ENCODE data around the gene PDZD4.

The PDZD4 gene

DNA sequence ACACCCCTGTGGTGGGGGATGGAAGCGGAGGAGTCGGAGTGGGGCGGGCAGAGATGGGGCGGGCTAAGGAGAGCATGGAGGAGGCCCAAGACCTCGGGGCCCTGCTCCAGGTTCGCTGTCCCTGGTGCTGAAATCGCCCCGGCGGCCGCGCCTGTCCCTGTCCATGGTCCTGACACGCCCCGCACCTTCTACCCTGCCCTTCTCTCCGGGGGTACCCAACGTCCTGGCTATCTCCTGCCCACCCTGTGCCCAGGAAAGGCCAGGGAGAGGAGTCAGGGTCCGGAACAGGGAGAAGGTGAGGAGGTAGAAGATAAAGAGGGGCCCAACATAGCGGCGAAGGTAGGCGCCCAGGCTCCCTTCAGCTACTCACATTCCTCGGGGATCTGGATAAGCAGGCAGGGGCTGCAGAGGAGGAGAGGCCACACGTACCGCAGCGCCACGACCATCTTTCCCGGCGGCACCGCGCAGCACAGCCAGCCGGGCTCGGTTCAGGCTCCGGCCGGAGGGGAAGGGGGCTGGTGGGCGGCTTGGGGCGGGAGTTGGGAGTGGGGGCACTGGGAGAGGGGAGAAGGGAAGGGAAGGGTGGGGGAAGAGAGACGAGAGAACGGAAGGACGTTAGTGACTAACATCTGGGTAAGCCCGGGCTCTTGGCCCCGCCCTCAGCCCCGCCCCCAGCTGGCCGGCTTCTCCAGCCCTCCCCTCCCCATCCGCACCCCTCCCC is 45.2 kb upstream of the PDZD4 start:
- no peak overlapping the region for H3K27ac ChIP-seq
- TF ChIP-seq, protein P1, sequence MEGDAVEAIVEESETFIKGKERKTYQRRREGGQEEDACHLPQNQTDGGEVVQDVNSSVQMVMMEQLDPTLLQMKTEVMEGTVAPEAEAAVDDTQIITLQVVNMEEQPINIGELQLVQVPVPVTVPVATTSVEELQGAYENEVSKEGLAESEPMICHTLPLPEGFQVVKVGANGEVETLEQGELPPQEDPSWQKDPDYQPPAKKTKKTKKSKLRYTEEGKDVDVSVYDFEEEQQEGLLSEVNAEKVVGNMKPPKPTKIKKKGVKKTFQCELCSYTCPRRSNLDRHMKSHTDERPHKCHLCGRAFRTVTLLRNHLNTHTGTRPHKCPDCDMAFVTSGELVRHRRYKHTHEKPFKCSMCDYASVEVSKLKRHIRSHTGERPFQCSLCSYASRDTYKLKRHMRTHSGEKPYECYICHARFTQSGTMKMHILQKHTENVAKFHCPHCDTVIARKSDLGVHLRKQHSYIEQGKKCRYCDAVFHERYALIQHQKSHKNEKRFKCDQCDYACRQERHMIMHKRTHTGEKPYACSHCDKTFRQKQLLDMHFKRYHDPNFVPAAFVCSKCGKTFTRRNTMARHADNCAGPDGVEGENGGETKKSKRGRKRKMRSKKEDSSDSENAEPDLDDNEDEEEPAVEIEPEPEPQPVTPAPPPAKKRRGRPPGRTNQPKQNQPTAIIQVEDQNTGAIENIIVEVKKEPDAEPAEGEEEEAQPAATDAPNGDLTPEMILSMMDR (IDR thresholded peaks at IDR 0.05): no peak
- no peak overlapping the region for H3K4me3 ChIP-seq
- no peak for DNase-seq (ENCODE audit: low spot score)

DNA sequence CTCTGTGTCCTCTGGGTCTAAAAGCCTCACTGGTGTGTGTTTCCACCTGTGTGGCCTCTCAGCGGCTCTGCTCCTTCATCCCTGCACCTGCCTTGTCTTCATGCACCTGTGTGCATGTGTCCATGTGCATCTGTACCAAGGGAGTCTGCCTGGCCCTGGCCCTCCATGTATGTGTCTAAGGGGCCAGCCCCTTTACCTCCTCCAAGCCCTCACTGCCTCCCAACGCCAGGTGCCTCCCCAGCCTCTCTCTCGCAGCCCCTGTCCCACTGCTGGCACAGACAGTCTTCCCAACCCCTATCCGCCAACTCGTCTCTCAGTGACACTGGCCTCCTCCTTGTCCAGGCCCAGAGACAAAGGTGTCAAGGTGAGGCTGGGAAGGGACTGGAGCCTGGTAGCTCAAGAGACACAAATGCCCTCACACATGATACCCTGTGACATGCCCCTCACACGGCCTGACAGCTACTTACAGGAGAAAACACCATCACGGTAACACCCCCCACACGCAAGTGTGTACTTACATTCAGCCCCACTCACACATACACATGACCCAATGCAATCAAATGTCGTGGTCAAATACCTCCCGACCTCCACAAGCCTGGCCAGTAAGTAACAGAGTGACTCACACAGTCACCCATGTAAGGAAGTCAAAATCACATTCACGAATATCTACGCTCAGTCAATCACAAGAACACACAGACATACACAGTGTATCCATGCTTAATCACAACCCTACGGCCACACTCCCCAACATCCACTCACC is 44.2 kb upstream of the PDZD4 start:
- TF ChIP-seq, protein P1 (IDR thresholded peaks at IDR 0.05): no peak
- Histone ChIP-seq H3K27ac (no peak overlapping the region), H3K4me3 (no peak overlapping the region)
- DNase-seq (ENCODE audit: low spot score): no peak

DNA sequence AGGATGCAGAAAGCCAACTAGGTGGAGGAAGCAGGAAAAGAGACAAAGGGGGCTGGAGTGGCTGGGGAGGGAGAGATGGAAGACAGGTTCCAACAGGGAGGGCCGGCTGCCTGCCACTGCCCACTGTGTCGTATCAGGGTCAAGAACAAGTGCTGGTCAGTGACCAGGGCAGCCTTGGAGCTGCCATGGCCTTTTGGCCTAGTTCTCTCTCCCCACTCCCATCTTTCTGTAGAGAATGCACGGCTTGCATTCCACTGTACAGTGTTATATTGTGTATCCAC is 43.7 kb upstream of the PDZD4 start:
- no peak for DNase-seq (ENCODE audit: low spot score)
- Histone ChIP-seq H3K27ac (no peak overlapping the region), H3K4me3 (no peak overlapping the region)
- TF ChIP-seq, protein P1 (IDR thresholded peaks at IDR 0.05): no peak

DNA sequence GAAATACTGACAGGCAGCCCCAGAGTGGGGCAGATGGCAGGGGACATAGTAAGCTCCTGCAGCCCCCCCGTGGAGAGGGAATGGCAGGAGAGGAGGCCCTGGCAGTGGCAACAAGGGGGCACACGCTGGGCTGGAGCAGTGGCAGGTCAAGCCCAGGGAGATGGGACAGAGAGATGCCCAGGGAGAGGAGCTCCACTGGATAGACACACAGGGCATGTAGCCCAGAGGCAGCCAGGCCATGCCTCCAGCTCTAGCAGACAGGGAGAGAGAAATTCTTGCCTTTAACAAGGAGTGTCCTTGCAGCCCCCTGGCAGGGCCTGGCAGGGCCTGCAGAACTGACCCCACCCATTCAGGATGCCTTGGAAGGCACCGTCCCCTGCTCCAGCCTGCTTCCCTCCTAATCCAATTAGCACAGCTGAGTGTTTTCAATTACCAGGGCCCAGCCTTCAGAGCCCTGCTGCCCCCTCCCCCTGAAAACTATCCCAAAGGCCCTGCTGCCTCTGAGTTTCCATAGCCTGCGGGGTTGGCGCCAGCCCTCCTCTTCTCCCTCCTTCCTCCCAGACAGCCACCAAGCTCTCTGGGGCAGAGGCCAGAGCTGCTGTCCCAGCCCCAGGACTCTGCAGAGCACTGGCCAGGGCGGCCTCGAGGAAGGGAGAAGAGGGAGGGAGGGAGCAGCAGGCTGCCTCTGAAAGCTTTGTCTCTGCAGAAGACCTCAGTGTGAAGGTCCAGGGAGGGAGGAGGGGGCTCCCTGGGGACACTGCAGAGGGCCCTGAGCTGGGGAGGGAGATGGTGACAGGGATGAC is 43.1 kb upstream of the PDZD4 start:
- TF ChIP-seq, protein P1 (IDR thresholded peaks at IDR 0.05): no peak
- DNase-seq (ENCODE audit: low spot score): no peak
- H3K4me3 ChIP-seq: no peak overlapping the region
- H3K27ac ChIP-seq: no peak overlapping the region

DNA sequence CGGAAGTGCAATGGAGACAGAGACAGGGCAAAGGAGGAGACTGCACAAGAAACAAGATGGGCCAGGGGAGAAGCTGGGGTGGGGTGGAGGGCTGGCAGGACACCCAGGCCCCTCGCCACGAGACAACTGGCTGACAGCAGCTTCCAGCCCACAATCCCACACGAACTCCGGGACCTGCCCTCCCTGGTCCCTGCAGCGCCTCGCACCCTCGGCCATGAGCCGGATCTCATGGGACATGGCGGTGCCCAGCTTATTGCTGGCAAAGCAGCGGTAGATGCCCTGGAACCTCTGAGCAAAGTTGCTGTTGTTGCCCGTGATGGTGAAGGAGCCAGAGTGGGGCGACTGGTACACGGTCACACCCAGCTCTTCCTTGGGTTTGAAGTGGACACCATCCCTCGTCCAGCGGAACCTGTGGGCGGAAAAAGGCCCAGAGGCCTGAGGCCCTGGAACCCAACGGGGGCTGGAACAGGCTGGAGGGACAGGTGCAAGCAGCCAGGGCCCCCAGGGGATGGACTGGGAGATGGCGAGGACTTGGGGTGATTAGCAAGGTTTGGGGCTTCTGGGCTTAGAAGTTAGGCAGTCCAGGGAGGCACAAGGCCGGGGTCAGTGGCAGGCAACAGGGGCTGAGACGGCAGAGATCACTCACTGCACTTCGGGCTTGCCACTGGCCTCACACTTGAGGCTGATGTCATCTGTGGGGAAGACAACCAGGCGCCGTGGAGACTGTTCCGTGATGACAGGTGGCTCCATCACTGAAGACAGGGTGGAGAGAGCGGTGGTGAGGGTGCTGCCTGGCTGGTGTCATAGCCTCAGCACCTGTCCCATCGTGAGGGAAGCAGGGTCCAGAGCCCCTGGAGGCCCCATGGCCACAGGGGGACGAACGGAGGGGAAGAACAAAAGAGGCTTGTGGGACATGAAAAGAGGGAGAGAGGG is 41.9 kb upstream of the PDZD4 start:
- Histone ChIP-seq H3K4me3 (no peak overlapping the region), H3K27ac (no peak overlapping the region)
- TF ChIP-seq, protein P1 (IDR thresholded peaks at IDR 0.05): no peak
- no peak for DNase-seq (ENCODE audit: low spot score)

DNA sequence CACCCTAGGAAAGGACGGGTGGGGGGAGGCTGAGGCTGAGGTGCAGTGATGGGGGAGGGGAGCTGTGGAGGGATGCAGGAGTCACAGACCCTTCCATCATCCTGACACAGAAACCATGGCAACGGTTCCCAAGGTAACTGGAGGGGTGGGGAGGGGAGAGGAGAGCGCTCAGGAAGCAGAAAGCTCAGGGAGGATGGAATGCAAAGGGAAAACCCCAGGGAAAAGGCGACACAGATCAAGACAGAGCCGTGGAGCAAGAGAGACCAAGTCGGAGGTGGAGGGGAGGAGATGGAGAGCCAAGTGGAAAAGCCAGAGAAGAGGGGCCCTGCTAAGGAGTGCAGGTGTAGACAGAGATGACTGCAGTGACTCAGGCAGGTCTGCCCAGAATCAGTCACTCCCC is 41.1 kb upstream of the PDZD4 start:
- TF ChIP-seq, protein P1 (IDR thresholded peaks at IDR 0.05): no peak
- DNase-seq (ENCODE audit: low spot score): no peak
- Histone ChIP-seq H3K27ac (no peak overlapping the region), H3K4me3 (no peak overlapping the region)

All from coronary artery (tissue), 2 donors.